ENCODE data around the gene C1orf185.
"Not testable (repeated sequence)": the region's sequence is repeated elsewhere in the genome, so short reads cannot be mapped to it uniquely, and the experiment has no call there.

Gene C1orf185

GRCh38 chr1:51170342-51170741, 68.3 kb downstream of the C1orf185 start:
- no peak for DNase-seq (ENCODE audit: extremely low read depth, low read depth)
- no peak for TF ChIP-seq CTCF (IDR thresholded peaks at IDR 0.05; ENCODE audit: low read depth, low read length, missing control alignments)
- no peak overlapping the region for H3K4me3 ChIP-seq (replicated peaks; ENCODE audit: low read depth, low read length)

GRCh38 chr1:51172811-51173210, 70.8 kb downstream of the C1orf185 start:
- no peak for DNase-seq (ENCODE audit: extremely low read depth, low read depth)
- no peak overlapping the region for H3K4me3 ChIP-seq (replicated peaks; ENCODE audit: low read depth, low read length)
- TF ChIP-seq CTCF (IDR thresholded peaks at IDR 0.05; ENCODE audit: low read depth, low read length, missing control alignments), result no peak

- DNase-seq (ENCODE audit: extremely low read depth, low read depth), result no peak
- no peak for TF ChIP-seq CTCF (IDR thresholded peaks at IDR 0.05; ENCODE audit: low read depth, low read length, missing control alignments)
- H3K4me3 ChIP-seq (replicated peaks; ENCODE audit: low read depth, low read length), result no peak overlapping the region
Observed at GRCh38 chr1:51175278-51175677, 73.2 kb downstream of the C1orf185 start.

- H3K4me3 ChIP-seq (replicated peaks; ENCODE audit: low read depth, low read length); DNase-seq (ENCODE audit: extremely low read depth, low read depth): not testable (repeated sequence)
Observed at GRCh38 chr1:51177988-51178387, 76.0 kb downstream of the C1orf185 start.

GRCh38 chr1:51188230-51188629, 86.2 kb downstream of the C1orf185 start:
- DNase-seq (ENCODE audit: extremely low read depth, low read depth), result no peak
- H3K4me3 ChIP-seq (replicated peaks; ENCODE audit: low read depth, low read length), result no peak overlapping the region
- TF ChIP-seq CTCF (IDR thresholded peaks at IDR 0.05; ENCODE audit: low read depth, low read length, missing control alignments), result no peak

GRCh38 chr1:51189421-51190073, 87.5 kb downstream of the C1orf185 start:
- peak; percentile 45 for DNase-seq (ENCODE audit: extremely low read depth, low read depth)
- no peak overlapping the region for H3K4me3 ChIP-seq (replicated peaks; ENCODE audit: low read depth, low read length)
- TF ChIP-seq CTCF (IDR thresholded peaks at IDR 0.05; ENCODE audit: low read depth, low read length, missing control alignments), result peak; percentile 92

GRCh38 chr1:51190961-51191360, 88.9 kb downstream of the C1orf185 start:
- H3K4me3 ChIP-seq (replicated peaks; ENCODE audit: low read depth, low read length), result no peak overlapping the region
- no peak for TF ChIP-seq CTCF (IDR thresholded peaks at IDR 0.05; ENCODE audit: low read depth, low read length, missing control alignments)
- no peak for DNase-seq (ENCODE audit: extremely low read depth, low read depth)
